GM21515 (cell line): ENCODE results near the gene FNIP2.
"Not testable (repeated sequence)": the region's sequence is repeated elsewhere in the genome, so short reads cannot be mapped to it uniquely, and the experiment has no call there.

Experiments
- ATAC-seq: cut with Tn5 transposase; IDR thresholded peaks from one replicate; pipeline ENCODE4 v1.9.1; 2021; ENCODE audit not compliant: unreplicated experiment

Gene FNIP2

GRCh38 chr4:158903079-158903456, 134.2 kb downstream of the FNIP2 start:
- ATAC-seq, result no peak

GRCh38 chr4:158903472-158904043, 134.7 kb downstream of the FNIP2 start:
- ATAC-seq, result no peak

GRCh38 chr4:158904815-158905214, 136.0 kb downstream of the FNIP2 start:
- ATAC-seq, result no peak

- ATAC-seq, result peak; percentile 90
These were observed 137.2 kb downstream of the FNIP2 start for GRCh38 chr4:158906073-158906472.

- no peak for ATAC-seq
These were observed 143.6 kb downstream of the FNIP2 start for GRCh38 chr4:158912390-158912789.

GRCh38 chr4:158912806-158913205, 144.0 kb downstream of the FNIP2 start:
- no peak for ATAC-seq

GRCh38 chr4:158913766-158914165, 144.9 kb downstream of the FNIP2 start:
- ATAC-seq, result no peak

- ATAC-seq, result no peak
These were observed 145.4 kb downstream of the FNIP2 start for GRCh38 chr4:158914218-158914617.

GRCh38 chr4:158915683-158916241, 146.9 kb downstream of the FNIP2 start:
- ATAC-seq, result no peak

- ATAC-seq, result not testable (repeated sequence)
These were observed 151.7 kb downstream of the FNIP2 start for GRCh38 chr4:158920452-158920996.

GRCh38 chr4:158927774-158928173, 158.9 kb downstream of the FNIP2 start:
- ATAC-seq, result not testable (repeated sequence)

GRCh38 chr4:158929939-158930638, 161.3 kb downstream of the FNIP2 start:
- no peak for ATAC-seq

GRCh38 chr4:158930639-158930972, 161.8 kb downstream of the FNIP2 start:
- no peak for ATAC-seq

GRCh38 chr4:158933236-158933635, 164.4 kb downstream of the FNIP2 start:
- no peak for ATAC-seq

- ATAC-seq, result no peak
These were observed 166.3 kb downstream of the FNIP2 start for GRCh38 chr4:158934996-158935669.

- ATAC-seq, result no peak
These were observed 167.4 kb downstream of the FNIP2 start for GRCh38 chr4:158936238-158936637.

GRCh38 chr4:158938220-158939044, 169.6 kb downstream of the FNIP2 start:
- ATAC-seq, result no peak

GRCh38 chr4:158940271-158940670, 171.4 kb downstream of the FNIP2 start:
- ATAC-seq, result no peak

- ATAC-seq, result no peak
These were observed 172.5 kb downstream of the FNIP2 start for GRCh38 chr4:158941321-158941720.

- no peak for ATAC-seq
These were observed 173.1 kb downstream of the FNIP2 start for GRCh38 chr4:158941895-158942294.

- no peak for ATAC-seq
These were observed 176.8 kb downstream of the FNIP2 start for GRCh38 chr4:158945529-158946108.
